ENCODE data around the gene ZNF438.
A peak's percentile ranks its signal among the peaks of the same experiment; 100 is the strongest.
"Not testable (repeated sequence)": the region's sequence is repeated elsewhere in the genome, so short reads cannot be mapped to it uniquely, and the experiment has no call there.

ZNF438 gene

GRCh38 chr10:30984563-30985328 is 46.9 kb downstream of the ZNF438 start:
- no peak for DNase-seq

DNA sequence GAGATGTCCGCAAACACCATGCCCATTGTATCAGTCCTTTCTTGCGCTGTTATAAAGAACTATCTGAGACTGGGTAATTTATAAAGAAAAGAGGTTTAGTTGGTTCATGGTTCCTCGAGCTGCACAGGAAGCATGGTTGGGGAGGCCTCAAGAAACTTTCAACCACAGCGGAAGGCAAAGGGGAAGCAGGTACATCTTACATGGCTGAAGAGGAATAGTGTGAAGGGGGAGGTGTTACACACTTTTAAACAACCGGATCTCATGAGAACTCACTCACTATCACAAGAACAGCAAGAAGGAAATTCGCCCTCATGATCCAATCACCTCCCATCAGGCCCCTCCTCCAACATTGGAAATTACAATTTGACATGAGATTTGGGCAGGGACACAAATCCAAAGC is 48.5 kb downstream of the ZNF438 start:
- not testable (repeated sequence) for DNase-seq

- DNase-seq = peak; percentile 39
These were observed 50.6 kb downstream of the ZNF438 start for GRCh38 chr10:30980951-30981616.

GRCh38 chr10:30979956-30980355 is 51.7 kb downstream of the ZNF438 start:
- DNase-seq = no peak

DNA sequence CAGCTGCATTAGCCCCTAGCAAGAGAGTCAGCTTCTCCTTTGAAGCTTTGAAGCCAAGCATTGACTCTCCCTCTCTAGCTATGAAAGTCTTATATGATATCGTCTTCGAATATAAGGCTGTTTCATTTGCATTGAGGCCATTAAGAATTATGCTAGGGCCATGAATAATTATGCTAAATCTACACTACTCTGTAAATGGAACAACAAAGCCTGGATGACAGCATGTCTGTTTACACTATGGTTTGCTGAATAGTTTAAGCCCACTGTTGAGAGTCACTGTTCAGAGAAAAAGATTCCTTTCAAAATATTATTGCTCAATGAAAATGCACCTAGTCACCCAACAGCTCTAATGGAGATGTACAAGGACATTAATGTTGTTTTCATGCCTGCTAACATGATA is 52.8 kb downstream of the ZNF438 start:
- no peak for DNase-seq

DNA sequence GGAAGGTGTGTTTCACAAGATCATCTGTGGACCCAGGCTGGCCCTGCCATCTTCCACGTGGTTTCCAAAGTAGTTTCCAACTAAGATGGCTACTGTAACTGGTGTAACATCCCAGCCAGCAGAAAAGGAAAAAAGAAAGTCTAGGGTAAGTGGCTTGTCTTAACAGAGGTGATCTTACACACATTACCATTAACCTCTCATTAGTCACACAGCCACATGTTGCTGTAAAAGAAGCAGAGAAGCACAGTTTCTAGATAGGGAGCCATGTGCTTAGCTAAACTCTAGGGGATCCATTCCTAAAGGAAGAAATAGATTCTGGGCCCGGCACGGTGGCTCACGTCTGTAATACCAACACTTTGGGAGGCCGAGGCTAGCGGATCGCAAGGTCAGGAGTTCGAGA is 54.3 kb downstream of the ZNF438 start:
- DNase-seq = no peak

DNA sequence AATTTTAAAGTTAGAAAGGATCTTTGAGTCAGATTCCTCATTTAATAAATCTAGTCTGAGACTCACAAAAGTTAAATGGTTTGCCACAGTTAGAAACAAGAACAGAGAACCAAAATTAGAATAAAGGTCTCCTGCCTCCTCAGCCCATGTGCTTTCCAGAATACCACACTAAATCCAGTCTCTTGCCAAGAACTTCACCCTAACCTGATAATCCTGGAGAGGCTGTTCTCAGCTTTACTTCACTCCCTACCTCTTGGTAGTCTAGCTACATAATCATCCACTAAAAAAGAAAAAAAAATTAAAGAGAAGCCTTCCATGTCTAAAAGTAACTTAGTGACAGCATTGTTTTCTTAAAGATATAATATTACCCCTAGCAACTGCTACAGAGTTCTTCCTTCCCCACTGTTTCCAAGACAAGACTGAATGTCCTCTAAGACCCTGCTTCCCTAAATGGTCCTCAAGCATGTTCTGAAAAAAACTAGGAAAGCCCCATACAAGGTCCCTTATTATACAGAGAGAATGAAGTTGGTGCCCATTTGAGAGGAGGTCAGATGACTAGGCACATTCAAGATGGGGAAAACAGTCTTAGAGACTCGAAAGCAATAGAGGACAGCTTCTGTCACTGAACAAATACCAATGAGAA is 56.8 kb downstream of the ZNF438 start:
- DNase-seq = no peak

DNA sequence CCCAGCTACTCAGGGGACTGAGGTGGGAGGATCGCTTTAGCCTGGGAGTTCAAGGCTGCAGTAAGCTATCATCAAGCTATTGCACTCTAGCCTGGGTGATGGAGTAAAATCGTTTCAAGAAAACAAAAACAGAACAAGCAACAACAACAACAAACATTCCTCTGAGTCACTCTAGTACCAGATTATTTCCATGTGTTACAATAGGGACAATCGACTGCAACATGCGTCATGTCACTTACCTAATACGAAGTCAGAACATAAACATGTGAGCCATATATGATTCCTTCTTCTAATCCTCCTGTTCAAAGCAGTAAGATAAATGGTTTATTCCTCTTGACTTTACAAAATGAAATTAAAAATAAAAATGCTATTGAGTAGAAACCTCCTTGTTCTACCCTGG is 57.3 kb downstream of the ZNF438 start:
- no peak for DNase-seq

DNA sequence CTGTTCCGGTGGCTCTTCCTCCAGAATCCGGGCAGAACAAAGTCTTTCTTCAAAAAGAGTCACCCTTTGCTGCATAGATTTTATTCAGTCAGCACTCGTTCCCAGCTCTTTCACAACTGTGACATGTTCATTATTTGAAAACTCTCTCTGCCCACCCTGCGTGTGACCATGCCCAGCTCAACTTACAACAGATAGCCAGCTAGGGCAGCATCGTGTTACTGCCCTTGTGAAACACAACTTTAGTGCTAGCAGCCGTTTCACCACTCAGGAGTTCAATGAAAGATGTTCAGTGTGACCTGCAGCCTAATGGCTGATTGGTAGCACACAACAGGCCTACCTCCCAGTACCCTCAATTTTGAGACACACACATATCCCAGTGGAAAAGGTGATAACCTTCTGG is 57.9 kb downstream of the ZNF438 start:
- peak; percentile 4 for DNase-seq

DNA sequence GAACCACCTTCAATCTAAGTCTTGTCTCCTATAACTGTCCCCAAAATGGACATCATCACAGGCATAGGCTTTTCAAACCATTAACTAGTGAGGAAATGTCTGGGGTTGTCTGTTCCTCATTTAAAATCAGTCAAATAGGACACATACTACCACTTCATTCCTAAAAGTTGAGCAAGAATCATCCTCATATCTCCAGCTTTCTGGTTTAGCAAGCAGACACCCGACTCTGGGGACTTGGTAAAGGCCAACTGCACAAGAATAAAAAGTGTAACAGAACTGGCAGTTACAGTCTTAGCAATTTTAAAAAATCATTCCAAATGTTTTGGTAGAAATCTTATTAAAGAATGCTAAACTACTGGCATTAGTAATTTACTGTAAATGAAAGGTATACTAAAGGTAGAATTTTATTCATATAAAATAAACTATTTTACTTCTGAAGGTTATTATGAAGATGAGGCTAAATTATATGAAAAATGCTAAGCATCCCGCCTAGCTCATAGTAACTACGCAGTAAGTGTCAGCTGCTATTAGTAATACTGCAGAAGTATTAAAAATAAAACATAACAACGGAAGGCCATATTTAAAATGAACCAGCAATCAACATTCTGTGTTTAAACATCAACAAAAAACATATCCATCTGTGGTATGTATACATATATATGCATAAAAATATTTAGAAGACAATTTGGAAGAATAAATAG is 60.8 kb downstream of the ZNF438 start:
- DNase-seq = no peak

DNA sequence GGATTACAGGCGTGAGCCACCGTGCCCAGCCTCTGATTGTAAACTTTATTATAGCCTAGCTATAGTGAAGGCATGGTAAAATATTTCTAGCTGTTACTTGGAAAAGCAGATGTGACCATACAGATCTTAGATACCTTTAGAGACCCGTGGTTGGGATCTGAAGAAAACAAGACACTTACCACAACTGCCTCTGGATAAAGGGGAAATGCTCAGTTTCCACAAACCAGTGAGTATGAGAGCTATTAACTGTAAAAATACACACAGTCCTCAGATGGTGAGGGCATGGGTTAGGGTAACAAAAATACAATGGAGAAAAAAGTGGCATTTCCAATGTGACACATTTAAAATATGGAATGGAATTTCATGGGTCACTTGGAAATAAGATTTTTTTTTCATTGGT is 63.0 kb downstream of the ZNF438 start:
- no peak for DNase-seq

DNA sequence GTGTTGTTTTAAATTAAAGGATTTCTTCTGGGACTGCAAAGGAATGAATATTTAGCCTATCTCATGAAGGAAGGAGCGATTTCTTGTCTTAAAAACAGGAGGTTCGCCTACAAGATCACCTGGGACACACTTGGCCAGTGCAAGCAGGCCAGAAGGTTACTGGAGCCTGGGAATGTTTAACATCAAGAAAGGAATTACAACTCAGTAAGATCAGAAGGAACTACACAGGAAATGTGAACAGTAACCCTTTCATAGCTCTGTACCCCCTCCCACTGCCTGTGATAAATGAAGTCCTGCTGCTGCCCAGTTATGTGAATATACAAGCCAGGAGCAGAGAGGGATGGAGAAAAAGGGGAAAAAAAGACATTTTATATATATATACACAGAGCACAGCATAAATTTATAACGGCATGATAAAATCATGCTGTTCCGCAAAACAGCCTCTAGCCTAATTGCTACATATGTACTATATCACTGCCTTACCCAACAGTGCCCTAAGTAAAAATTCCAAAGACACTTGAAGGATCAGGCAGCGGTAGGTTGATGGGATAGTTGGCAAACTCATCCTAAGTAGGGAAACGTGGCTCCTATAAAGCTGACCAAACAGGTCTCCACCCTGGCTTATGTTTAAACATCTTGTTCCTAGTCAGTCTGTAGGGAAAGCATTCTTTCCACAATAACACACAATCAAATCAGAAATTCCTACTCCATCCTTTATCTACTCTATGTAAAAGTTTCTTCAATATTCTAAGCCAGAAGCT is 63.8 kb downstream of the ZNF438 start:
- DNase-seq = no peak

- DNase-seq = no peak
These were observed 67.4 kb downstream of the ZNF438 start for GRCh38 chr10:30963992-30964930.

GRCh38 chr10:30962522-30962921 is 69.1 kb downstream of the ZNF438 start:
- no peak for DNase-seq

GRCh38 chr10:30959836-30960210 is 71.8 kb downstream of the ZNF438 start:
- no peak for DNase-seq

GRCh38 chr10:30949218-30949617 is 82.4 kb downstream of the ZNF438 start:
- not testable (repeated sequence) for DNase-seq

DNA sequence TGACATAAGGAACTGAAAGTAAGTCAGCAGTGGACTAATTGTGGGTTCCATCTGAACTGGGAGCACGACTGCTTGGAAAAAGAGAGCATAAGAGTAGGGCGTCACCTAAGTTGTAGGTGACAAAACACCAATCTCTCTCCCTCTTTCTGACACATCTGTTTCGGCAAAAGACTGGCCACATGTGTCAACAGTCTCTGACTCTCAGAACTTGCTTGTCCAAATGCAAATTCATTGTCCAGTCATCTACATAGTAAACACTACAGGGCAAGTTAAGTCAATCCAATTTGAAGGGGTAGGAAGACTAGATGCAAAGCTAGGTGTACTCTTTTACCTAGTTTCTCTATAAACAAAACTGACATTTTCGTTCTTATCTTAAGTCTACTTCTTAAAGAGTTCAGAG is 87.7 kb downstream of the ZNF438 start:
- no peak for DNase-seq

- DNase-seq = no peak
These were observed 88.2 kb downstream of the ZNF438 start for GRCh38 chr10:30943451-30943850.

DNA sequence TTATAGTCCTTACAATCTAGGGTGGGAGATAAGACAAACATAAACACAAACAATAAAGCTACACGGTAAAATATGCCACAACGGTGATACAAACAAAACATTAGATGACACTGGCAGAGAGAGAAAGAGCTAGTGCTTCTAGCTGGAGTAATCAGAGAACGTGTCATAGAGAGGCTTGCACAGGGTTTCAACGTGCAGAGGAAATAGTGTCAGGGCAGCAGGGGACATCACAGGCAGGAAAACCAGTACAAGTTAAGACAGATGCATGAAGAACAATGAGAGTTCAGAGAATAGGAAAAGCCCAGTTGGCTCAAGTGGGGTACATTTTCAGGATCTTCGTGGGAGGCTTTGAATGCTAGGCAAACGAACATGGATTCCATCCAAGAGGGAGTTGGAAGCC is 91.4 kb downstream of the ZNF438 start:
- DNase-seq = no peak

DNA sequence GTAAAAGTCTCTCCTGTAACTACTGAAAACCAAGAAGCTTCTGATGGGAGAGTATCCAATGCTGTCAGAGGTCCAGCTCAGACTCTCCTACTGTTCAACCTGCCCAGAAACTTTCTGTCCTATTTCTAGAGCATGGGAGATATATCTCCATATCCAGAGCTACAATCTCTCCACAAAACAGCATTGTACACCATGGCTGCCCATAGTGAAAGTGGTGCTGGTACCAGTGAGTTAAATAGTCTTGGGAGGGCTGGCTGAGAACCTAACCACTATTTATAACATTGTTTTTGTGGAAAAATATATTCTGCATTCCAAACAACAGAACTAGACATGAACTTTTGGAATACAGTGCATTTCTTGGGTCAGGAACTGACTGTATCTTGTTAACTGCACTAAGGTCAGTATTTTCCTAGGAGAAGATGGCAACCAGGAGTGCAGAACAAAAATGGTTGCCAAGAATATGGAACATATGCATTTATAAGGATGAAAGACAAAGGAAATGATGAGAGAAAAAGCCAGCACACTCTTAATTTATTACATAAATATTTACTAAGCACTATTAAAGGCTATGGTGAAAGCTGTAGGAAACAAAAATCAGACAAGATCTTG is 91.9 kb downstream of the ZNF438 start:
- DNase-seq = no peak

DNA sequence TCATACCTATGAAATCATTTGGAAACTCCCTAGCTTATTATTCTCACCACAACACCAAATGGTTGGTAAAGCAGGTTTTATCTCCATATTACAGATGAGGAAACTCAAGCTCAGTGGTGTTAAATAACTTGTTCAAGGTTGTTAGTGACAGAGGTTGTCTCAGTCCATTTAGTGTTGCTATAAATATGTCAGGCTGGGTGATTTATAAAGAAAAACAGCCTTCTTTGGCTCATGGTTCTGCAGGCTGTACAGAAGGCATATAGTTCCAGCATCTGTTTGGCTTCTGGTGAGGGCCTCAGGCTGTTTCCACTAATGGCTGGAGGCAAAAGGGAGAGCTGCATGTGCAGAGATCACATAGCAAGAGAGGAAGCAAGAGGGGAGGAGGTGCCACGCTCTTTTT is 96.6 kb downstream of the ZNF438 start:
- no peak for DNase-seq

Data from midbrain (tissue), 1 donor.